ENCODE measurements around the gene ST3GAL3.

ST3GAL3 gene, protein sequence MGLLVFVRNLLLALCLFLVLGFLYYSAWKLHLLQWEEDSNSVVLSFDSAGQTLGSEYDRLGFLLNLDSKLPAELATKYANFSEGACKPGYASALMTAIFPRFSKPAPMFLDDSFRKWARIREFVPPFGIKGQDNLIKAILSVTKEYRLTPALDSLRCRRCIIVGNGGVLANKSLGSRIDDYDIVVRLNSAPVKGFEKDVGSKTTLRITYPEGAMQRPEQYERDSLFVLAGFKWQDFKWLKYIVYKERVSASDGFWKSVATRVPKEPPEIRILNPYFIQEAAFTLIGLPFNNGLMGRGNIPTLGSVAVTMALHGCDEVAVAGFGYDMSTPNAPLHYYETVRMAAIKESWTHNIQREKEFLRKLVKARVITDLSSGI

DNA sequence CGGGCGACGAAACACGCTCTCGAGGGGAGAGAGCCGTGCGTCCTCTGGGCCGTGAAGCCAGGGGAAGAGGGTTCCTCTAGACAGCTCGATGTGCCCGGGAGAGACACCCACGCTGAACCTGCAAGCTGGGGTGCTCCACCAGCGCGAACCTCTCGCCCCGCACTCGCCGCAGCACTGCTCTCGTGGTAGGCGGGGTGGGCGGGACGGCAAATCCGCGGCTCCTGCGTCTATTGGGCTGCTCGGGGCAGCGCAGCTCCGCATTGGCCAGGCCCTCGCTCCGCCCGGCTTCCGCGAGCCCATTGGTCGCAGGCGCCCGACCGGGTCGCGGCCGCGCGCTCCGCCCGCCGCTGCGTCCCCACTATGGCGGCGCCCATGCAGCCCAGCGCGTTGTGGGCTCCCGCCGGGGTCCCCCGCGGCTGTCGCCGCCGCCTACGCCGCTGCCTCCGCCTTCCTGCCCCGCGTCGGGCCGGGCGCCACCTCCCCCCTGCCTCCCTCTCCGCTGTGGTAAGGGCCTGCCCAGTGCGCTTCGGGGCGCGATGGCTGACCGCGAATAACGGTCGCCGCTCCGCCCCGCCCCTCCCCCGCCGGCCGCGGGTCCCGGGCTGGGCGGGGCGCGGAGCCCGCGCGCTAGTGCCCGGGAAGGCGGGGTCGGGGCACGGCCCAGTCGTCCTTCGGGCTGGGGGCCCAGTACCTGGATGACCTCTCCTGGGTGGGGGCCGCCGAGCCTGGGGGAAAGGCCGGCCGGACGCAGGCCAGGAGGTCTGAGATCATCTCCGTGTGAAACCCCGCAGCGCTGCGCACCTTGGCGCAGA, at the start of gene ST3GAL3:
Gene ST3GAL3, plus strand, starts transcription at position 347 of the 812 bp plus-strand sequence. CDS start 28,727 bp downstream, outside the sequence.
- DNase-seq (ENCODE audit: low read depth) = peak; percentile 94

DNA sequence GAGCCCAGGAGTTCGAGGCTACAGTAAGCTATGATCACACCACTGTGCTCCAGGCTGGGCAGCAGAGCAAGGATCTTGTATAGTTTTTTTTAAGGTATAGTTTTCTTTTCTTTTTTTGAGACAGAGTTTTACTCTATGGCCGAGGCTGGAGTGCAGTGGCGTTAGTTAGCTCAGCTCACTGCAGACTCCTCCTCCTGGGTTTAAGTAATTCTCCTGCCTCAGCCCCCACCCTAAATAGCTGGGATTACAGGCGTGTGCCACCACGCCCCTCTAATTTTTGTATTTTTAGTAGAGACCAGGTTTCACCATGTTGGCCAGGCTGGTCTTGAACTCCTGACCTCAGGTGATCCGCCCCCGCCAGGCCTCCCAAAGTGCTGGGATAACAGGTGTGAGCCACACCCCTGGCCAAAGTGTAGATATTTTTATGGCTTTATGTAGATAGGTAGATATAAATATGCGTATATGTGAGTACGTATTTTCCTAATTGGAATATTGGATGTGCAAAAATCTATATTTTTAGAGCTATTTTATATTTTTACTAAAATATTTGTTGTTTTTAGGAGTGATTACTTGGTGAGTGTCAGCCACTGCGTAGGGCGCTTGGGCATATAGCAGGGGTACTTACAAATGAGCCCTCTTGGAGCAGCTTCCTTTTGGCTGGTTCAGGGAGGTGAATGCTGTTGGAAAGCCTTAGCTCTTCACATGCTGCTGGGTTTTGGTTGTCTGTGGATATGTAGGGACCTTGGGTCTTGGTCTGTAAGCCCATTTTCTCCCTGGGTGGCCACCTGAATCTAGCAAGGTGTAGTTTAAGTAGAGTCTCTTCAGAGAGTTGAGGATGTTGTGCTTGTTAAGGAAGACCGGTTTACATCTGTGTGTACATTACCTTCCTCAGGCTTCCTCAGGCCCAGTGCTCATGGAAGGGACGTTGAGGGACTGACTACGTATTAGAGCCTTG, 47.8 kb upstream of the ST3GAL3 start:
- no peak for DNase-seq (ENCODE audit: low read depth)

DNA sequence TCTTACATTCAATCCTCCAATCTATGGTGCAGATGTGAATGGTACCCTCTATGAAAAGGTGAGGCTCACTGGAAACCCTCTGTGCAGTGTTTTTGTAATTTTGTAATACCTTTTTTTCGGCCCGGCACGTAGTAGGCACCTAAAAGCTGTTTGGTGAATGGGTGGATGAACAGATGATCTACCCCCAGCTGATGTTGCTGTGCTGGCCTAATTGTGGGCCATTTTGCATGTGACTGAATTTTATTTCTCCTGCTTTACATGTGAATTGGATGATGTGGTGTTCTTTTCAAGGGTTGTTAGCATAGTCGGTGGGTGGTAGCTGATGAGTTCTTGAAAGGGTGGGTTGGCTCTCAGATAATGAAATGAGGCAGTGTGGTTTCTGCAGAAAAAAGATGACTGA, 47.0 kb upstream of the ST3GAL3 start:
- DNase-seq (ENCODE audit: low read depth) = no peak

DNA sequence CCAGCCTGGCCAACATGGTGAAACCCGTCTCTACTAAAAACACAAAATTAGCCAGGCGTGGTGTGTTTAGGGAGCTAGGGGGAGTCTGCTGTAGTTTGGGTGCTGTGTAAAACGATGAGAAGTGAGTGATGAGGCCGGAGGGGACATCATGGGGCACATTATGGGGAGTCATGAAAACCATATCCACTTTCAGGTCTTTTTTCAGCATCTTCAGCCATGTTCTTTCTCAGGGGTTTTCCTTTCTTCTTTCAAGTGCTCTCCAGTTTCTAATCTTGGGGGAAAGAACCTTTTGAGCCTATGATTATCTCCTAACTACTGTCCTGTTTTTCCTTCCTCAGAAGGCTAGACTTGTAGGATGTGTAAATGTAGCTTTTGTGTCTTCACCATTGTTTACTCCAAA, 43.0 kb upstream of the ST3GAL3 start:
- no peak for DNase-seq (ENCODE audit: low read depth)

DNA sequence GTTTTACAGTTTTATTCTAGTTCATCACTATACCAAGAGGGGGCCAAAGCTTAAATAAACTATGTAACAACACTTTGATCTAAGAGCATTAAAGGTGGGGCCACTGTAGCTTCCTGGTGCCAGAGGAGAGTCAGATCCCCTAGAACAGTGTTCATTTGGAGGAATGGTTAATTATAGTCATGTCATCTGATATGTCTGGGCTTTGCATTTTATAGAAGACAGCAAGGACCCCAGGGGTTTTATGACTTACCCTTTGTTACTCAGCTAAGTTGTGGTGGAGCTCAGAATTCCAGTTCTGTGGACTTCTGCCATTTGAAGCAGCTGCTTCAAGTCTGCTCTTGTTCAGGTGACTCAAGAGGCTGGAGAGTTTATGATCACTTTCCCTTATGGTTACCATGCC, 40.7 kb upstream of the ST3GAL3 start:
- DNase-seq (ENCODE audit: low read depth) = no peak

DNA sequence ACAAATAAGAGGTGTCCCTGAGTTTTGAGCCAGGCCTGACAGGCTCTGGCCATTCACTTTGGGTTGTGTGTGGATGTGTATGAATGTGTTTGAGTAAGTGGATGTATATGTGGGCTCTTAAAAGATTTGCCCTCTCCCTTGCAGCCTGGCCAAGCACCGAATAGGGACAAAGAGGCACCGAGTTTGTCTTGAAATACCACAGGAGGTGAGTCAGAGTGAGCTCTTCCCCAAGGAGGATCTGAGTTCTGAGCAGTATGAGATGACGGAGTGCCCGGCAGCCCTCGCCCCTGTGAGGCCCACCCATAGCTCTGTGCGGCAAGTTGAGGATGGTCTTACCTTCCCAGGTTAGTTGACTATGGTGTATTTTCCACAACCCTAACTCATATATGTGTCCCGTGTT, 38.4 kb upstream of the ST3GAL3 start:
- DNase-seq (ENCODE audit: low read depth) = no peak

DNA sequence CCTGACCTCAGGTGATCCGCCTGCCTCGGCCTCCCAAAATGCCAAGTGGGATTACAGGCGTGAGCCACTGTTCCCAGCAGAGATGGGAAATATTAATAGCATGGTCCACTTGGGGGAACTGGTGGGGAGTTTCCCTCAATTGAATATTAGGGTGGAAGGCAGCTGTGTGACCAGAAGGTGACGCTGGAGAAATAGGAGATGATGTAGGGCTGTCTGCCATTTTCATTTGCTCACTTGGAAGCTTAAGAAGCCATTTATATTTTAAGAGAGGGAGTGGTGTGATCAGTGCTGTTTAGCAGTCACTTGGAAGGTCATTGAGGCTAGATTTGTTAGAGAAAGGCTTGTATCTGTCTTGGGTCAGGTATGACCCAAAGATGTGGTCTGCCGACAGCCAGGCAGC, 37.5 kb upstream of the ST3GAL3 start:
- no peak for DNase-seq (ENCODE audit: low read depth)

DNA sequence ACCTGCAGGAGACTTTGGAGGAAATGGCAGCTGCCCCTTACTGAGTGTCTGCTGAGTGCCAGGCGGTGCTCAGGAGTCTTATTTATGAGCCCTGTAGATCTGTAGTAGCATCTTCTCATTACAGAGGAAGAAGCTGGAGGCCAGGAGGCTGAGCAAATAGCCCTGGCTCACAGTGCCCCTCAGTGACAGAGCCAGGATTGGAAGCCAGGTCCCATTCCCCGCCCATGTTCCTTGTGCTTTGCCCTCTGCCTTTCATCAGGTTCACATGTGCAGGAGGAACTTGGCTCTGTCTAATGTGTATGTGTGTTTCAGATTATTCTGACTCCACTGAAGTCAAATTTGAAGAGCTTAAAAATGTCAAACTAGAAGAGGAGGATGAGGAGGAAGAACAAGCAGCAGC, 36.1 kb upstream of the ST3GAL3 start:
- no peak for DNase-seq (ENCODE audit: low read depth)

DNA sequence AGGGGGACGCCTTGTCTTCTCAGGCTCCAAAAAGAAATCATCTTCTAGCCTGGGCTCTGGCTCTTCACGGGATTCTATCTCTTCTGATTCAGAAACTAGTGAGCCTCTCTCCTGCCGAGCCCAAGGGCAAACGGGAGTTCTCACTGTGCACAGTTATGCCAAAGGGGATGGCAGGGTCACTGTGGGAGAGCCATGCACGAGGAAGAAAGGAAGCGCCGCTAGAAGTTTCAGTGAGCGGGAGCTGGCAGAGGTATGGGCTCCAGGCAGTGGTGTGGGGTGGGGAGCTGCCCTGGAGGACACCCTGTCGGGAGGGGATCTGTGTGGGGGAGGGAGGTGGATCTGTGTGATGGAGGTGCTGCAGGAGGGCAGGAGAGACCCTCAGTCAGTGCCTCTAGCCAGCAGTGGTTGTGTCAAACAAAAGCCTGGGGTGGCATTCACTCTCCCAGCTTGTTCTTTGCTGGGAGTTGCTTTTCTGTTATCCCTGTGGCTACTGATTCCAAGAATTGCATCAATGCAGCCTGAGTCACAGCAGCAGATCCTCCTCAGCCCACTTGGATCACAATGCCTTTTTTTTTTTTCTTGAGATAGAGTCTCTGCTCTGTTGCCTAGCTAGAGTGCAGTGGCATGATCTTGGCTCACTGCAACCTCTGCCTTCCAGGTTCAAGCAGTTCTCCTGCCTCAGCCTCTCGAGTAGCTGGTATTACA, 35.6 kb upstream of the ST3GAL3 start:
- no peak for DNase-seq (ENCODE audit: low read depth)

DNA sequence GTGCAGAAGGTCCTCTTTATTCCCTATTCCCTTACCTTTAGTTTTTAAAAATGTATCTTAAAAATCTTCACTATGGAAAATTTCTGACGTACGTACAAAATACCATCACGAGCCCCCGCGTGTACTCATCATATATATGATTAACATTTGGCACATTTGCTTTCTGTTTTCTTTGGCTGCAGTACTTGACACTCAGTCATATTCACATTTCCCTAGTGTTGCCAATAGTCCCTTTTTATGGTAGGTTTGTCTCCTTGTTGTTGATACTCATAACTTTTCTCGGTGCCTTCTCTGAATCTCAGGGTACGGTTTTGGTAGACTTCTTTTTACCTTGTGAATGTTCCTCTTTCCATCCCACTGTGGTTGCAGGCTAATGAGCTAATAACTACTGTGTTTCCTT, 34.1 kb upstream of the ST3GAL3 start:
- no peak for DNase-seq (ENCODE audit: low read depth)

DNA sequence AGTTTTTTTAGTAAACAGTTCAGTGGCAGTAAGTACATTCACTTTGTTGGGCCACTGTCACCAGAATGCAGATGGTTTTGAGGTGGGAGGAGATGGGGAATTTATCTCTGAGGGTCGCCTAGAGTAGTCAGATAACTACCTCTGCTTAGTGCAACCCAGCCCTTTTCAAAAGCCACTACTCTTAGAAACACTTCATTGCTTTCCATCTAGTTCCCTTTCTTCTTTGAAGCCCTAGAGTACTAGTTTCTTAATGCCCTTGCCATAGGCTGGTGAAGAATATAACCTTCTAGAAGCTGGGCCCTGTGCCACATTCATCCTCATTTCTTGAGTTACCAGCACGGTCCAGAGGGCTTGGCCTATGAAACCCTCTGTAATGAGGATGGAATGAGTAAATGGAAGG, 28.4 kb upstream of the ST3GAL3 start:
- no peak for DNase-seq (ENCODE audit: low read depth)

DNA sequence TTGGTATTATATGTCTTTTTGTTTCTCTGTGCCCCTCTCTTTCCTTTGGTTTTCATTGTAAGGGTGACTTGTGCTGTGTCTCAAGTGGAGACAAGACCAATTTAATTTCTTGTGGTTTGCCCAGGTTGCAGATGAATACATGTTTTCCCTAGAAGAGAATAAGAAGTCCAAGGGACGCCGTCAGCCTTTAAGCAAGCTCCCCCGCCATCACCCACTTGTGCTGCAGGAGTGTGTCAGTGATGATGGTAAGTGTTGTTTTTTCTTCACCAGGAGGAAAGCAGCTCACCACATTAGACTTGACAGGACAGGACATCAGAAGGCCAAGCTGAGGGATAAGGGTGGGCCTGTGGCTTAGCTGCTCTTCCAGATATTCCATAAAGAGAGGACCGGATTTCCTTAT, 23.8 kb upstream of the ST3GAL3 start:
- no peak for DNase-seq (ENCODE audit: low read depth)

DNA sequence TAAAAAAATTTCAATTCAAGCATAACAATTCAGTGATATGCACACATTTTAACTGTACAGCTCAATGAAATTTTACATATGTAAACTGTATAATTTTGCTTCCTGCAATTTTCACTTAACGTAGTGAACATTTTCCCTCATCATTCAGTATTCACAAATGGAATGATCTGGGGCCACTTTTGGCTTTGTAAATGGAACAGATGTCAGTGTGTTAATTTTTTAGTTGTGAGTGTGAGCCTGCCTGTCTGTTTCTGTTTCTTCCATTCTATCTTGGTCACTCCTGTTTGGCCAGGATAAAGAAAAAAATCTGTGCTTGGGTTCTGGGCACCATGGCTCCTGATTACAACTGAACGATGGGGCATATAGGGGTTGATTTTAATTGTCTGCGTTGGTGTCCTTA, 20.5 kb upstream of the ST3GAL3 start:
- no peak for DNase-seq (ENCODE audit: low read depth)

DNA sequence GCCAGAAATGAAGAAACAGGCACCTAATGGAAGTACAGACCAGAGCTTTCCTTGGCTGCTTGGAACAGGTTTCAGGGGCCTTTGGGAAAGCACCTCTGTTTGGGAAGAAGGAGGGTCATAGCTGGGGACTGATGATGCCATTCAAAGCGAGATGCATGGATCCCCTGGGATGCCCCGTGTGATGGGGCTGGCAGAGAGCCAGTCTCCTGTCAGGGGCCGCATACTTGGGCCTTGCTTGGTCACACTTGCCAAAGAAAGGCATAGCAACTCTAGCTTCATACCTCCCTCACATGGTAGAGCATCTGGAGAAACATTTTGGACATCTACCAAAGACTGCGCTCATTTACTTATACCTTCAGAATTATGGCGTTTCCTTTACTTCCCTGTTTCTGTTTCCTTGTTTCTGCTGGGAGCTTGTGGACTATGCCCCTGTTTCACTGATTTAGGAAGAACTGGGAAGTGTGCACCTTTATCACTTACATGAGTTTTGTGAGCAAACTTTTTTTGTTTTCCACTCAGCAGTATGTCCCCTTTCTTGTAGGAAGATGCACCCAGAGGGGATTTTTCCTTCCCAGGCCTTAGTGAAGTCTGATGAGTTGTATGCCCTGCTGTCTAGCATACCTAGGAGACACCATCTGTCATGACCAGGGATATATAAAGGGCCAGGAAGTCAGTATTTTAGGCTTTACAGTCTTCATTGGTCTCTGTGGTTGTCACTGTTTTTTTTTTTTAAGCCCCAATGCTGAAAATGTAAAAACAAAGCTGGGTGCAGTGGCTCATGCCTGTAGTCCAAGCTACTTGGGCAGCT, 19.8 kb upstream of the ST3GAL3 start:
- no peak for DNase-seq (ENCODE audit: low read depth)

DNA sequence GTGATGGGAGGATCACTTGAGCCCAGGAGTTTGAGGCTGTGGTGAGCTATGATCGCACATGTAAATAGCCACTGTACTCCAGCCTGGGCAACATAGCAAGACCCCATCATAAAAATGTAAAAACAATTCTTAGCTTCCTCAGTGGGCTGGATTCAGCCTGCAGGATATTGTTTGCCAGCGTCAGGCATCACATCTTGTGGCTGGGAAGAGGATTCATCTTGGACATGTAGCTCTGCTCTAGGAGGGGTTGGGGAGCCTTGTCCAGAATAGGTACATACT, 19.3 kb upstream of the ST3GAL3 start:
- DNase-seq (ENCODE audit: low read depth) = no peak

DNA sequence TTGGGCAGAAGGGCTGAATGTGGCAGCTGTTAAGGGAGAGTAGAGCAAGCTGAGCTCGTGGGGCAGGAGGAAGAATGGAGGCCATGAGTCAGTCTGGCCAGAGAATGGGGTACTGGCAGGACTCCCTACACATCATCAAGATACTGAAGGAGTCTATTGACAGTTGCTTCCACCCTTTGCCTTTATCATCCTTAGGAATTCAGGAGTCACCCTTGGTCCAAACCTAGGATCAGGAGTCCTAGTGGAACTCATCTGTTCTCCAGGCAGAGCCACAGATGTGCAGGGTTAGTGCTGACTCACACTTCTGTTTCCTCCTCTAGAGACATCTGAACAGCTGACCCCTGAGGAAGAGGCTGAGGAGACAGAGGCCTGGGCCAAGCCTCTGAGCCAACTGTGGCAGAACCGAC, 18.7 kb upstream of the ST3GAL3 start:
- no peak for DNase-seq (ENCODE audit: low read depth)

DNA sequence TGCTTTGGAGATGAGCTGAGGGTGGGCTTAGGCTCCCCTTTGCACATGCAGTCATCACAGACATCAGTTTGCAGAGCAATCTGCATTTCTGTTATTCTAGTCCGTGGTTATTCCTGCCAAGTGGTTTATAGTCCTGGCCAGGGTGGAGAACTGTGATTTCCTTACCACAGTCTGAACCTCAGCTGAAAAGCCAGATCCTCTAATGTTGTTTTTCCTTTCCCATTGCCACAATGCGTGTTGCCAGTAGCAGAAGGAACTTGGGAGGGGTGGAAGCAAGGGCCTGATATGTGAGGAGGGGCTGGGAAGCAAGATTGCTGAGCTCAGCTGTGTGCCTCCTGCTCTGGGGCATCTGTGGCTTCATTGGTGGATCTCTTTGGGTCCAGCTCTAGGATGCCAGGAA, 18.0 kb upstream of the ST3GAL3 start:
- DNase-seq (ENCODE audit: low read depth) = no peak

DNA sequence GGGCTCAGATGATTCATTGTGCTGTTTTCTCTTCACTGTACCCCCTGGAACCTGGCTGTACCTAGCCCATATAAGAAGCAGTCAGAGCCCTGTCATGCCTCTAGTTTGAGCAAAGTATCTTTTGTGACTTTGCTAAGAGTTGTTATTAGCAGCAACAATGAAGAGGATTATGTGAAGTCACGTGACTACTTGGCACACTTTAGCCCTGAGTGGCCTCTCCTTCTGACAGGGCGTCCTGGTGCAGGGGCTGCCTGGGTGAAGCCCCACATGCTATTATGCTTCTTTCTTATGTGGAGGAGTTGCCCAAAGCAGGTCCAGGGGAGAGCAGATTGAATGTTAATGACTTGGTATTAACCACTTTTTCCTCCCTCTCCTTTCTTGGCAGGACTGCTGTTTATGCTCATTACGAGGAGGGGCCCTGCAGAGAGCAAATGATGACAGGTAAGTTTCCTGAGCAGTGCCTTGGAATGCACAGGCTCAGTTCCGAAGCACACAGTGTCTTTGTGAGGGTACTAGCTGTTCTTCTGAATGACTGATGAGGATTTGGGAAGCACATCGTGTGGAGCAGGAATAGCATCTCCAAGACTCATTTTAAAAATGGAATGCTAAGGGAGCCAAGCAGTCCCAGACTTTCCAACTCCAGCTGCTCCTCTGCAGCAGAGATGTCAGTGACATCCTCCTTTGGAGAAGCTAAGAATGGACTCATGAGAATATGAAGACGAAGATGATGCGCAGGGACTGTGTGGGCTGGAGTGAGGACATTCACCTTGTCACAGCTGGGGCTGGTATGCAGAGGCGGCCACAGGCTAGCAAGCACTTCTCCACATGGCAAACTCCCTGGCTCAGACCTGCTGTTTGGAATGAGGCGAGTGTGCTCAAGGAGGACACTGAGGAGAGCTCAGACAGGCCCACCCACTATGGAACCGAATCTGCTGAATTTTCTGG, 15.2 kb upstream of the ST3GAL3 start:
- DNase-seq (ENCODE audit: low read depth) = no peak

DNA sequence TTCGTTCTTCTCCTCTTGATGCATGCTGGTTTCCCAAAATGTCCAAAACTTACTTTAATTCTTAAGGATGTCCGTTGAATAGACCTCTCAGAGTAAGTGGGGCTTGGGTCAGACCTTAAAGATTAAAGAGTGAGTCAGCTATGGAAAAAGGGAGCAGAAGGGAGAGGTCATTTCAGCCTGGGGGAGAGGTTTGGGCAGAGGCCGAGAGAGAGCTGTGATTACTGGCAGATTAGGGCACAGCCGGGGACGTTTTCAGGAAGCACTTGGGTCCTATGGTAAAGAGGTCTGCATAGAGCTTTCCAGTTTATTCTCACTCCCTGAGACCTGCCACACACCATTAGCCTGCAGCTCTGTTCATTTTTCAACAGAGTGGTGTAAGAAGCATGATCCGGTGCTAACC, 14.0 kb upstream of the ST3GAL3 start:
- DNase-seq (ENCODE audit: low read depth) = no peak

DNA sequence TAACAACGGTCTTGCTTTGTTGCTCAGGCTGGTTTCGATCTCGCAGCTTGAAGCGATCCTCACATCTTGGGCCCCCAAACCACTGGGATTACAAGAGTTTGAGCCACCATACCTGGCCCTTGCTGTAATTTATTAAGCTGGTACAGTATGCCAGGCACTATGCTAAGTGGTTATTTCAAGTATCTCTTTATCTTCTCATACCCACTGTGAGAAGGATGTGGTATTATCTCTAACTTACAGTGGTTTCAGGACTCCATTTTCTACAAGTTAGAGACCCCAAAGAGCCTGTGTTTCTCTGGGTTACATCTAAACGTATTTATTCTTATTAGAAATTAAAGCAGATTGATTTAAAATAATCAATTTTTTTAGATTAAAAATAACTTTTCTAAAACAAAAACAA, 8.1 kb upstream of the ST3GAL3 start:
- DNase-seq (ENCODE audit: low read depth) = no peak

Measured in activated T-cell treated with anti-CD3 and anti-CD28 coated beads for 48 hours (primary cell).